Testis (tissue), 3 donors: ENCODE data around the gene DUSP14. TPM values are rescaled to one million over a fixed set of nuclear protein-coding genes. Genes with fewer than 3 reads are reported as not detected.

Experiments used
- DNase-seq: peaks from one replicate; pipeline ENCODE4 v3.0.0-alpha.2; 2019
- H3K27ac ChIP-seq, 2 donors: fragments of 200-600 bp; sonication (generic); one replicate each; pipeline ENCODE4 v1.5.1; 2019
- H3K27me3 ChIP-seq: fragments of 200-600 bp; sonication (generic); one replicate; pipeline ENCODE4 v1.5.1; 2019
- H3K36me3 ChIP-seq: fragments of 200-600 bp; sonication (generic); one replicate; pipeline ENCODE4 v1.5.1; 2017; ENCODE audit warnings: low read depth; ENCODE audit errors: missing control alignments
- H3K4me1 ChIP-seq: fragments of 200-600 bp; sonication (generic); one replicate; pipeline ENCODE4 v1.5.1; 2019
- H3K4me3 ChIP-seq, 2 donors: fragments of 200-600 bp; sonication (generic); one replicate each; pipeline ENCODE4 v1.5.1; 2017 to 2019
- H3K9me3 ChIP-seq: fragments of 200-600 bp; sonication (generic); one replicate; pipeline ENCODE4 v1.5.1; 2017
- CTCF ChIP-seq, 3 experiments: fragments of 450-650 bp in 2 of 3; fragments of 200-600 bp in 1 of 3; sonication (generic) in 1 of 3; IDR thresholded peaks; one replicate each; pipeline ENCODE4 v1.5.1; 2016 to 2019; ENCODE audit warnings: antibody characterized with exemption in 3 of 3, mild to moderate bottlenecking in 2 of 3, moderate library complexity in 1 of 3
- POLR2A ChIP-seq: fragments of 450-650 bp; IDR thresholded peaks from one replicate; pipeline ENCODE4 v1.6.1; 2017; ENCODE audit warnings: antibody characterized with exemption, mild to moderate bottlenecking, moderate library complexity
- WGBS, 2 donors: methylation state at CpG; one replicate each; pipeline ENCODE4 v1.1.5; 2018; 5-methylcytosine and 5-hydroxymethylcytosine counted together
- intact Hi-C: fragments of 100-400 bp; cut with DNase I; formaldehyde crosslinking; loops from one replicate; pipeline ENCODE4 v1.15.1; 2023; ENCODE audit warnings: low total_unique reads
- polyA plus RNA-seq: library from polyadenylated mRNA; stranded (reverse); fragments of 350-450 nt; fragmentation: Illumina TruSeq; extraction: RNeasy Lipid Tissue Mini Kit (QIAGEN cat#74804); gene quantifications from one replicate; pipeline ENCODE4 v1.2.3, GENCODE V29; 2014; ENCODE audit warnings: low read depth, low replicate concordance; ENCODE audit not compliant: insufficient read depth
- total RNA-seq, 2 donors: library from RNA; depleted of rRNA; stranded (reverse); fragments of >200 nt; gene quantifications; one replicate each; pipeline ENCODE4 v1.2.3, GENCODE V29; 2016

The DUSP14 gene
- total and polyA plus RNA-seq, 3 donors from 2014 or later, result 26.6 to 38.3 (median 36.1) TPM

DNA sequence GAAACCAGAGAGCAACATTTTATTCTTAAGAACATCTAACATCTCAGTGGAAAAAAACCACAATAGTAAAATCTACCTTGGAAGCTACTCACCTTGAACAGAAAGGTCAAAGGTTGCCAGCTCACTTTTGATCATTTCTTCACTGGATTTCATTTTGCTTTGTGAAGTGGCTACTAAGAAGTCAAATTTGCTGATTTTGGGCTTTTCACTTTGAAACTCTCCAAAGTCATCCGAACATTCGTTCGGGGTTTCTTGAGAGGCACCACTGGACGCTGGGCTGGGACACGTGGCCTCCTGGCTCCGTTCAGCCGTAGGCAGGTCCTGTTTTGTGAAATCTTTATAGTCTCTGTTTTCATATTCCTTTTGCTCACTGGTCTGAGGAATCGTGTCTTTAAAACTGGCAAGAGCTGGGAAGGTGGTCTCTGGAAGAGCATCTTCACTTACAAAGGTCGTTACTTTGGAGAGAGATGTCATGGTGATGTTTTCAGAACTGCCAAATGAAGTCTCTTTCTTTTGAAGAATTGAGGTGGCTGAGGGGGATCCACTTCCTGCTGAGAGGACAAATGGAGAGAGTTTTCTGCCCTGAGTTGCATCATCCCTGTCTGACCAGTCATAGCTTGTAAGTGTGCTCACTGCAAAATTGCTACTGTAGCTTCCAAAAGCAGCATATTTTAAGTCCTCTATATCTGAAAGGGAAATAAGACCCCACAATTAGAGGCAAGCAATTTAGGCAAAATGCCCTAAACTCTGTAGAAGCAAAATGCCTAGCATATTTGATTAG is 52.4 kb downstream of the DUSP14 start:
- WGBS, 2 donors, result 90 to 96% methylated on average over 9 of the region's 9 CpGs
- TF ChIP-seq POLR2A, result no peak
- intact Hi-C loops, result no loop called here
- H3K36me3 ChIP-seq, result no peaks in the 10 kb centered on the region
- no peak for DNase-seq
- H3K27me3 ChIP-seq, result no peaks in the 10 kb centered on the region
- no peak overlapping the region for H3K27ac ChIP-seq
- peaks cover 5% of the 10 kb centered on the region for H3K4me1 ChIP-seq
- H3K9me3 ChIP-seq, result no peaks in the 10 kb centered on the region
- H3K4me3 ChIP-seq, result no peak overlapping the region

GRCh38 chr17:37543637-37544052 is 54.0 kb downstream of the DUSP14 start:
- no peaks in the 10 kb centered on the region for H3K27me3 ChIP-seq
- no peaks in the 10 kb centered on the region for H3K9me3 ChIP-seq
- TF ChIP-seq POLR2A, result no peak
- TF ChIP-seq CTCF (IDR thresholded peaks at IDR 0.05), result no peak
- peaks cover 5% of the 10 kb centered on the region for H3K4me1 ChIP-seq
- no peak overlapping the region for H3K27ac ChIP-seq
- intact Hi-C loops, result no loop called here
- WGBS, 2 donors, result 89 to 96% methylated on average over 2 of the region's 2 CpGs
- H3K36me3 ChIP-seq, result no peaks in the 10 kb centered on the region
- DNase-seq, result no peak
- H3K4me3 ChIP-seq, result no peak overlapping the region

DNA sequence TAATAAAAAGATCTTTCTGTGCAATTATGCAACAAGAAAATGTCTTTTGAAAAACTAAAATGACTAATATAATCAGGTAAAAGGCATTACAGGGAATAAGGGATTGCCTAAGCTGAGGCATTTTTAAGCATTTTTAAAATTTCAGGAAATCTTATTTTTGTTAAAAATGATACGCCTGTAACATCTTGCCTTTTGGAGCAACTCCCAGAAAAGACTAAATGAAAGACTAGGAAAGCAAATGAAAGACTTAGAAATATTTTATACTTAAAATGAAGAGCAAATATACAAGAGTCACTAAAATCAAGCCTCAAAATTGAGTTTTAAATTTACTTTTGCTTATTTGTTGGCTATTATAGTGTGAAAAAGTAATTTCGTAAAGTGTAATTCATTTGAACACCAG is 55.8 kb downstream of the DUSP14 start:
- intact Hi-C loops, result no loop called here
- H3K36me3 ChIP-seq, result no peaks in the 10 kb centered on the region
- no peak overlapping the region for H3K4me3 ChIP-seq
- 67 to 68% methylated on average over 2 of the region's 2 CpGs for WGBS, 2 donors
- H3K9me3 ChIP-seq, result no peaks in the 10 kb centered on the region
- H3K27ac ChIP-seq, result no peak overlapping the region
- TF ChIP-seq CTCF (IDR thresholded peaks at IDR 0.05) (no peak), POLR2A (no peak)
- DNase-seq, result no peak
- H3K4me1 ChIP-seq, result peaks cover 5% of the 10 kb centered on the region
- no peaks in the 10 kb centered on the region for H3K27me3 ChIP-seq

GRCh38 chr17:37546302-37546701 is 56.6 kb downstream of the DUSP14 start:
- TF ChIP-seq CTCF (IDR thresholded peaks at IDR 0.05), result no peak
- no peak for TF ChIP-seq POLR2A
- intact Hi-C loops, result no loop called here
- no peaks in the 10 kb centered on the region for H3K27me3 ChIP-seq
- H3K27ac ChIP-seq, result no peak overlapping the region
- H3K4me1 ChIP-seq, result peaks cover 5% of the 10 kb centered on the region
- WGBS, 2 donors, result 57% methylated on average over 3 of the region's 3 CpGs
- no peak overlapping the region for H3K4me3 ChIP-seq
- no peaks in the 10 kb centered on the region for H3K9me3 ChIP-seq
- H3K36me3 ChIP-seq, result no peaks in the 10 kb centered on the region
- no peak for DNase-seq

DNA sequence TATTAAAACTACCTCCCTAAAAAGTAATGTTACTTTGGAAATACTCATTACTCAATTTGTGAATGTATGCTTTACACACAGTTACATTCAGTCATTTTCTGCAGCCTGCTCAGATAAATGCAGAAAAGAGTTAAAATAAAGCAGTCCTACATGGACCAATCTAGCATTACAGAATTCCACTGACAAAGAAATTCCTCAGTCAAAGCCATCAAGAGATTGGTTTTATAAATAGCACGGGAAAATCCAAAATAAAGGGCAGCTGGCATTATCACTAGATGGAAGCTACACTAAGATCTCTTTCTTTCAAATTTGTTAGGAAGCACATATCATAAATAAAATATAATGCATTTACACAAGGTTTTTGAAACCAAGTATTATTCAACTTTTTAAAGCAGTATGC is 58.3 kb downstream of the DUSP14 start:
- no peak overlapping the region for H3K4me3 ChIP-seq
- DNase-seq, result no peak
- no peak for TF ChIP-seq POLR2A
- TF ChIP-seq CTCF (IDR thresholded peaks at IDR 0.05), result no peak
- no peaks in the 10 kb centered on the region for H3K9me3 ChIP-seq
- H3K36me3 ChIP-seq, result no peaks in the 10 kb centered on the region
- no peak overlapping the region for H3K27ac ChIP-seq
- no peaks in the 10 kb centered on the region for H3K27me3 ChIP-seq
- 50 to 51% methylated on average over 1 of the region's 1 CpG for WGBS, 2 donors
- peaks cover 5% of the 10 kb centered on the region for H3K4me1 ChIP-seq
- intact Hi-C loops, result no loop called here
